ENCODE results near the gene NES.

DNA sequence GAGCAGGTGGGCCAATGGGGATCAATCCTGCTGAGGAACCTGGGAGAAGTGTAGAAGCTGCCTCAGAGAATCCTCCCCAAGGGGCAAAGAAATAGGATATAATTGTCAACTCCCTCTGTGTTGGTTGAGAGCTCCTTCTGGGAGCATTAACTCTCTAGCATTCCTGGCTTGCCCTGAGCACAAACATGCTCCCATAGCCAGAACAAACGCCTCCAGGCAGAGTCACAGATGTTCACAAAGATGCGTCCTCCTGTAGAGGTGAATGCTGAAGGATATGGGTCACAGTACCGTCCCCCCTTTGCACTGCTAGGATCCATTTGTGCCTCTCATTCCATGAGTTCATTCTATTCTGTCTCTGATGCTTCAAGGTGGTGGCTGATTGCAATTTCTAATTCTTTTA is 44.9 kb downstream of the NES start:
- TF ChIP-seq, protein P1, sequence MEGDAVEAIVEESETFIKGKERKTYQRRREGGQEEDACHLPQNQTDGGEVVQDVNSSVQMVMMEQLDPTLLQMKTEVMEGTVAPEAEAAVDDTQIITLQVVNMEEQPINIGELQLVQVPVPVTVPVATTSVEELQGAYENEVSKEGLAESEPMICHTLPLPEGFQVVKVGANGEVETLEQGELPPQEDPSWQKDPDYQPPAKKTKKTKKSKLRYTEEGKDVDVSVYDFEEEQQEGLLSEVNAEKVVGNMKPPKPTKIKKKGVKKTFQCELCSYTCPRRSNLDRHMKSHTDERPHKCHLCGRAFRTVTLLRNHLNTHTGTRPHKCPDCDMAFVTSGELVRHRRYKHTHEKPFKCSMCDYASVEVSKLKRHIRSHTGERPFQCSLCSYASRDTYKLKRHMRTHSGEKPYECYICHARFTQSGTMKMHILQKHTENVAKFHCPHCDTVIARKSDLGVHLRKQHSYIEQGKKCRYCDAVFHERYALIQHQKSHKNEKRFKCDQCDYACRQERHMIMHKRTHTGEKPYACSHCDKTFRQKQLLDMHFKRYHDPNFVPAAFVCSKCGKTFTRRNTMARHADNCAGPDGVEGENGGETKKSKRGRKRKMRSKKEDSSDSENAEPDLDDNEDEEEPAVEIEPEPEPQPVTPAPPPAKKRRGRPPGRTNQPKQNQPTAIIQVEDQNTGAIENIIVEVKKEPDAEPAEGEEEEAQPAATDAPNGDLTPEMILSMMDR (IDR thresholded peaks at IDR 0.05) = no peak
- no peak for TF ChIP-seq POLR2A (IDR thresholded peaks at IDR 0.05; ENCODE audit: low read depth)
- TF ChIP-seq POLR2AphosphoS5 (IDR thresholded peaks at IDR 0.05) = no peak

Data from esophagus muscularis mucosa (tissue), 3 donors.